Karpas-422 (cell line): ENCODE measurements around the gene TMEM184A. TPM values are rescaled to one million over a fixed set of nuclear protein-coding genes. Genes with fewer than 3 reads are reported as not detected.

ENCODE experiments used
- DNase-seq: peaks from one replicate; pipeline ENCODE4 v3.0.0-alpha.2; 2015
- H2AFZ ChIP-seq: fragments of 200-600 bp; sonication (generic); 2 replicates; pipeline ENCODE4 v1.6.1; 2014; ENCODE audit warnings: antibody characterized with exemption, low read length, mixed read lengths
- H3K27ac ChIP-seq: fragments of 200-600 bp; sonication (generic); 2 replicates; pipeline ENCODE4 v1.5.1; 2014; ENCODE audit warnings: mild to moderate bottlenecking, low read length, moderate library complexity
- H3K27me3 ChIP-seq: fragments of 200-600 bp; sonication (generic); 2 replicates; pipeline ENCODE4 v1.6.1; 2014; ENCODE audit warnings: low read length, mixed read lengths
- H3K36me3 ChIP-seq: fragments of 200-600 bp; sonication (generic); 2 replicates; pipeline ENCODE4 v1.6.1; 2014; ENCODE audit warnings: low read length, mixed read lengths; ENCODE audit not compliant: insufficient read depth
- H3K4me1 ChIP-seq: fragments of 200-600 bp; sonication (generic); 2 replicates; pipeline ENCODE4 v1.6.1; 2014; ENCODE audit warnings: mild to moderate bottlenecking, low read length, mixed read lengths
- H3K4me2 ChIP-seq: fragments of 200-600 bp; sonication (generic); 2 replicates; pipeline ENCODE4 v1.6.1; 2014; ENCODE audit warnings: low read length, low read depth, mild to moderate bottlenecking; ENCODE audit not compliant: poor library complexity, severe bottlenecking
- H3K4me3 ChIP-seq: fragments of 200-600 bp; sonication (generic); 2 replicates; pipeline ENCODE4 v1.5.1; 2014; ENCODE audit warnings: mild to moderate bottlenecking, antibody characterized with exemption, low read length, mixed read lengths
- H3K79me2 ChIP-seq: fragments of 200-600 bp; sonication (generic); 2 replicates; pipeline ENCODE4 v1.6.1; 2014; ENCODE audit warnings: mild to moderate bottlenecking, low read length, mixed read lengths
- H3K9ac ChIP-seq: fragments of 200-600 bp; sonication (generic); 2 replicates; pipeline ENCODE4 v1.6.0; 2014; ENCODE audit warnings: low read length
- H3K9me2 ChIP-seq: fragments of 200-600 bp; sonication (generic), shearing (Covaris generic); replicated peaks from 2 replicates; pipeline ENCODE4 v1.6.0; 2014; ENCODE audit warnings: mild to moderate bottlenecking, low read length, moderate library complexity; ENCODE audit not compliant: insufficient read depth
- H3K9me3 ChIP-seq: fragments of 300-700, 200-600 bp; sonication (generic); 2 replicates; pipeline ENCODE4 v1.6.1; 2014; ENCODE audit warnings: low read length, mixed read lengths
- H4K20me1 ChIP-seq: fragments of 200-600 bp; sonication (generic); 2 replicates; pipeline ENCODE4 v1.6.1; 2014; ENCODE audit warnings: mild to moderate bottlenecking, antibody characterized with exemption, low read length, low read depth; ENCODE audit not compliant: insufficient read depth
- total RNA-seq: library from RNA; depleted of rRNA; stranded (reverse); fragments of >200 nt; shearing (Covaris generic); gene quantifications from 2 replicates; pipeline ENCODE4 v1.2.3, GENCODE V29; 2014; ENCODE audit warnings: low replicate concordance; rRNA removed

The TMEM184A gene
- not detected in 2 replicates for total RNA-seq

DNA sequence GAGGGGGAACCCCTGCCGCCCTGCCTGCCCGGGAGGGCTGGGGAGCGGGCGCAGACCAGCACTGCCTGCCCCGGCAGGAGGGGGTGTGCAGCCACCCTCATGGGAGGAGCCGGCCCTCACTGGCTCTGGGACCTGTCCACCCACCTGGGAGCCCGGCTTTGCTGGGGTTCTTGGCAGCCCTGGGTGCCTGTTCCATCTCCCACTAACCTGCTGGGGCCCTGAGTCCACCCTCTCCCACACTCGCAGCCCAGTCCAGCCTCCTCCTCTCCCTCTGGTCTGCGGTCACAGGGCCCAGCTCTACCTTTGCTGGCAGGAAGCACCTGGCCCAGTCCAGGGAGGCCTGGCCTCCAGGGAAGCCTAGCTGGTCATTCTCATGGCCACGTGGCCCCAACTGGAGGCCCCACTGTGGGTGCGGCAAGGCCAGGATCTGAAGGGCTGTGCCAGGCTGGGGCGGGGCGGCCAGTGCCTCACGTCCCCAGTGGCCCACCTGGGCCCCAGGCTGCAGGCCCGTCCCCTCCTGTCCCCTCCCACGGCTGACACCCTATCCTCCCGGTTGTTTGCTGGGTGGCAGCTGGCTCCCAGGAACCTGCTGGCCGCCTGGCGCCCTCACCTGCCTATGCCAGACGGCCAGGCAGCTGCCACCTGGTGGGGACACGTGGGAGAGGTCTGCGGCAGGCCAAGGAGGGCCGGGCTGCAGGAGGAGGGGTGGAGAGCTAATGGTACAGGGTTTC lies at the start of gene TMEM184A:
TMEM184A (minus strand) TSS at position 393 of the 731 bp plus-strand sequence. CDS start 721 bp downstream, outside the sequence.
- no peak within 1 kb of the TSS for H3K4me2 ChIP-seq
- no peak within 1 kb of the TSS for H2AFZ ChIP-seq
- no peak within 1 kb of the TSS for H3K9ac ChIP-seq
- no peaks in the 10 kb centered on the region for H3K9me3 ChIP-seq
- H3K4me3 ChIP-seq: no peak within 1 kb of the TSS
- H4K20me1 ChIP-seq: no peaks in the 10 kb centered on the region
- H3K36me3 ChIP-seq: no peaks in the 10 kb centered on the region
- no peaks in the 10 kb centered on the region for H3K4me1 ChIP-seq
- H3K27me3 ChIP-seq: no peaks in the 10 kb centered on the region
- H3K9me2 ChIP-seq: no peaks in the 10 kb centered on the region
- H3K27ac ChIP-seq: no peak within 1 kb of the TSS
- H3K79me2 ChIP-seq: no peaks in the 10 kb centered on the region
- peak; percentile 77 for DNase-seq

DNA sequence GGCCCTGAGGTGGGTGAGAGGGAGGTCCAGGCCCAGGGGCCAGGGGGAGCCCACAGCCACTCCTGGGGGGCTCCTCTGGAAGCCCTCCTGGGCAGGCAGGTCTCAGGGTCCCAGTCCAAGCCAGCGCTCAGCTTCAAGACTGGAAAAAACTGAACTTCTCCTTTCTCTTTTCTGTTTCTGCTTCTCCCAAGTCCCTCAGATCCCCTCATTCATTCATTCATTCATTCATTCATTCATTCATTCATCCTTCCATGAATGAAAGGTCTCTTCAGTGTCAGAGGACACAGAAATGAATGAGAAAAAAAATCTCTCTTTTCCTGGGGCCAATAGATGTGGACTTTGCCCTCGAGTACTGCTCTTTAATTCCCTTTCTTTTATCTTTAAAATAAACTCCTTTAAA lies 48.4 kb upstream of the TMEM184A start:
- Histone ChIP-seq H4K20me1 (no peaks in the 10 kb centered on the region), H3K79me2 (no peaks in the 10 kb centered on the region), H3K27ac (no peak overlapping the region), H3K4me1 (no peaks in the 10 kb centered on the region), H3K9me2 (no peaks in the 10 kb centered on the region), H3K4me3 (no peak overlapping the region), H3K27me3 (no peaks in the 10 kb centered on the region), H3K36me3 (no peaks in the 10 kb centered on the region), H2AFZ (no peak overlapping the region), H3K9ac (no peak overlapping the region), H3K9me3 (no peaks in the 10 kb centered on the region), H3K4me2 (no peak overlapping the region)
- DNase-seq: no peak

DNA sequence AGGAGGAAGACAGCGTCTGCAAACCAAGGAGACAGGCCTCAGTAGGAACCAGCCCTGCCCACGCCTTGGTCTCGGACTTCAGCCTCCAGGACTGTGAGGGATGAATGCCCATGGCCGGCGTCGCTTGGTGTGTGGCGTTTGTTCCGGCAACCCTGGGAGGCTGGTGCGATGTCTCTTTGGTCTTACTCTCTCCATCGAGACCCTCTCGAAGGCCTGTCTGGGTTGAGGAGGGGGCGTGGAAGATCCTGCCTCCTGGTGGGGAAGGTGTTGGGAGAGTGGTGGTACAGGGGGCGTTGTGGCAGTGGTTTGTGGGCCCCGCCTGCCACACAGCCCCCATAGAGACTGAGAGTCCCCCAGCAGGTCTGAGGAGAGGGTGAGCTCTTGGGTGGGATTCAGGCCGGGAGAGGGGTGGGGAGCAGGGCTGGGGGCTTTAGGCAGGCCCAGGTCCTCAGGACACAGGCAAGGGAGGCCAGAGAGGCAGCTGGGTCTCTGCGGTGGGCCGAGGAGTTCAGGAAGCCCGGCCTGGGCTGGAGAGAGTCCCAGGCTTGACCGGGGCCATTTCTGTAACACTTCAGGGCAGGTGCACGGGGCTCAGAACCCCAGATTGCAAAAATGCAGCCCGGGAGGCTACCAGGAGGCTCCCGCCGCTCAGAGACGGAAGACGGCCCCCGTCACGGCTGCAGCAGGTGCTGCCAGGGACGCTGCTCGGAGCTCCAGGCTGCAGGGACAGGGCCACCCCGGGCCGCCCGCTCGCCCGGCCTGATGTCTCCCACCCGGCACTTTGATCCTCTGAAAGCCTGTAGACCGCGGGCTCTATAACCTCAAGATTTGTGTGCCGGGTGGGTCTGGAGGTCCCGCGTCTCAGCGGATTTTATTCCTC lies 47.6 kb upstream of the TMEM184A start:
- H3K9ac ChIP-seq: no peak overlapping the region

DNA sequence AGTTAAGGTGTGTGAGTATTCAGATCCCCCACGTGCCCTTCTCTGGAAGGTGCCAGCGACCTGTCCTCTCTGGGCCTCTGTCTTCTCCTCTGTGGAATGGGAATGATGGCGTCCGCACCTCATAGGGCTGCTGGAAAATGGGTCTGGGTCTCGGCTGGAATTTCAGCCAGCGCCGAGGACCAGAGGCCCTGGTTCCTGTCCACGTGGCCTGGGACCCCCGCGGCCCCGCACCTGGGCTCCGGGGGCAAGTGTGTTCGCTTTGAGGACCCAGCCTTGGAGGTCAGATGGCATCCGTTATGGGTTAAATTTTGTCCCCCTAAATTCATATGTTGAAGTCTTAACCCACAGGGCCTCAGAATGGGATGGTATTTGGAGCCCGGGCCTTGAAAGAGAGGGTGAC lies 46.4 kb upstream of the TMEM184A start:
- H3K36me3 ChIP-seq: no peaks in the 10 kb centered on the region
- DNase-seq: no peak
- no peak overlapping the region for H3K4me2 ChIP-seq
- no peak overlapping the region for H3K9ac ChIP-seq
- H3K79me2 ChIP-seq: no peaks in the 10 kb centered on the region
- H3K4me1 ChIP-seq: no peaks in the 10 kb centered on the region
- no peaks in the 10 kb centered on the region for H4K20me1 ChIP-seq
- no peak overlapping the region for H3K27ac ChIP-seq
- no peaks in the 10 kb centered on the region for H3K9me2 ChIP-seq
- no peaks in the 10 kb centered on the region for H3K27me3 ChIP-seq
- H3K4me3 ChIP-seq: no peak overlapping the region
- no peaks in the 10 kb centered on the region for H3K9me3 ChIP-seq
- no peak overlapping the region for H2AFZ ChIP-seq

More for the DNA sequence above, 47.6 kb upstream of the TMEM184A start:
- Histone ChIP-seq H3K79me2 (no peaks in the 10 kb centered on the region), H3K4me2 (no peak overlapping the region), H3K9me3 (no peaks in the 10 kb centered on the region), H3K4me1 (no peaks in the 10 kb centered on the region), H3K36me3 (no peaks in the 10 kb centered on the region), H4K20me1 (no peaks in the 10 kb centered on the region), H2AFZ (no peak overlapping the region), H3K27ac (no peak overlapping the region), H3K9me2 (no peaks in the 10 kb centered on the region), H3K4me3 (no peak overlapping the region), H3K27me3 (no peaks in the 10 kb centered on the region)
- no peak for DNase-seq

DNA sequence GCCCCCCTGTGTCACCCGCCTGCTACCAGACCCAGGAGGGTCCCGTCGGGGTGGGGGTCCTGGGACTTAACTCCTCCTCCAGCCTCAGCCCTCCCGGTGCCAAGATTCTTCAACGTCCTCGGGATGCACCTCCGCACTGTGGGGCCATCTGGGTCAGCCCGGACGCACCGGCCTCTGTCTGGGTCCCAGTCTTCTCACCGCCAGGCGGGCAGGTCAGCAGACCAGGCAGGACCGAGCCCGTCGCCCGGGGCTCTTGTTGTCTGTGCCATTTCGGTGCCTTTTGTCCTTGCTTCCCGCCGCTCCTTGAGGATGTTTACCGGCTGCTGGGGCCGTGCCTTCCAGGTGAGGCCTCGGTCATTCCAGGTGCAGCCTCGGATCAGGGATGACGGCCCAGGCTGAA lies 46.0 kb upstream of the TMEM184A start:
- H2AFZ ChIP-seq: no peak overlapping the region
- H4K20me1 ChIP-seq: no peaks in the 10 kb centered on the region
- no peak overlapping the region for H3K27ac ChIP-seq
- H3K4me1 ChIP-seq: no peaks in the 10 kb centered on the region
- H3K9me3 ChIP-seq: no peaks in the 10 kb centered on the region
- no peak overlapping the region for H3K4me2 ChIP-seq
- no peak for DNase-seq
- no peaks in the 10 kb centered on the region for H3K79me2 ChIP-seq
- H3K36me3 ChIP-seq: no peaks in the 10 kb centered on the region
- H3K9me2 ChIP-seq: no peaks in the 10 kb centered on the region
- no peak overlapping the region for H3K9ac ChIP-seq
- no peak overlapping the region for H3K4me3 ChIP-seq
- no peaks in the 10 kb centered on the region for H3K27me3 ChIP-seq

DNA sequence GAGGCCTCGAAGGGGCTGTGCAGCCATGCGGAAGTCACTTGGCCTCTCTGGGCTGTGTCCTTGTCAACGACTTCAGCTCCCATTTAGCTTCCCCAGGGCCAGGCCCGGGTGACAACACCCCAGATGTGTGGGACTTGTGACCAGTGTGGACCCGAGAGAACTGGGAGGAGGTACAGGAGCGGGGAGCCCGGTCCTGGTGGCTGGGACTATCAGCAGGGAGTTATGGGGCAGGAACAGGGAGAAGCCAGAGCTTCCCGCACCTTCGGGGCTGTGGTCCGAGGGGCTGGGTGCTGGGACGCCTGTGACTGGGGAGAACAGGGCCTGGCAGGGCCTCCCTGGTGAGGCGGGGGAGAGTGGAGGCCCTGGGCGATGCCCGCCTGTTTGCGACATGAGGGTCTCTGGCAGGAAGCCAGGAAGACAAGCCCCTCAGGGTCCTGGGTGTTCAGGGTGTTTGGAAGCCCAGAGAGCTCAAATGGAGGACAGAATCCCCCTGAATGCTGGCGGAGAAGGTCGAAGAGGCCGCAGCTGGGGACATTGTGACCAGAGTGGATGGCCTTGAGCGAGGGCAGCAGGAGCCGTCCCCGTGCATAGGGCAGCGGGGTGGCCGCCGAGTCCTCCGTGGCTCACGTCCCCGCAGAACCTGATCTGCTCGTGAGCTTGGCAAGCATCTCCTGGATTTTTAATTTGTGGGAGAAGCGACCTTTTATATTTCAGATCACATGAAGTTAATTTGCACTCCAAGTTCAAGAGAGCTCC lies 43.8 kb upstream of the TMEM184A start:
- Histone ChIP-seq H3K9me2 (no peaks in the 10 kb centered on the region), H3K27ac (no peak overlapping the region), H3K79me2 (no peaks in the 10 kb centered on the region), H2AFZ (no peak overlapping the region), H3K4me3 (no peak overlapping the region), H3K9me3 (no peaks in the 10 kb centered on the region), H3K4me1 (no peaks in the 10 kb centered on the region), H3K9ac (no peak overlapping the region), H3K27me3 (no peaks in the 10 kb centered on the region), H3K36me3 (no peaks in the 10 kb centered on the region), H4K20me1 (no peaks in the 10 kb centered on the region), H3K4me2 (no peak overlapping the region)
- no peak for DNase-seq

DNA sequence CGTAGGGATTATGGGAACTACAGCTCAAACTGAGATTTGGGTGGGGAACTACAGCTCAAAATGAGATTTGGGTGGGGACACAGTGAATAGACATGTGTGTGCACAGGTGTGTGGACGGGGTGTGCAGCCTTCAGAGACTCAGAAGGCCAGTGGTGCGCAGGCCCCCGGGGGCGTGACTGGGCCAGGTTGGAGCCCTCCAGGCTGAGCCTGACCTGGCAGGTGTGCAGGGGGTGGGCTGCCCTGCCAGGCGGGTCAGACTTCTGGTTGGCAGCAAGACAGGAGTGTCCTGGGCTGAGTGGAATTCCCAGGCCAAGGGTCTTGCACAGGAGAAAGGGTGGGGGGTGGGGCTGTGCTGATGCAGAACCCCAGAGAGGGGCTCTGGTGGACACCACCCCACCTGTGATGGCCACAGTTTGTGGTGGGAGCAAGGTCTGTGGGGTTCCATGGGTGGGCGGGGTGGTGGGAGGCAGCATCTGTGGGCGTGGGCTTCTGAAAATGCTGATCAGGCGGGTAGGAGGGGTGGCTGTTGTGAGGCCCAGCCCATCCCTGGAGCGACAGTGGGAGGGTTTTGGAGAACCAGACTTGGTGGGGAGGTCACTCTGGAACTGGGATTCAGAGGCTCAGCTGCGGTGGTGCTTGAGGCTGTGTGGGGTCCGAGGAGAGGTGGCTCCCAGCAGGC lies 43.1 kb upstream of the TMEM184A start:
- no peaks in the 10 kb centered on the region for H3K9me3 ChIP-seq
- H3K27ac ChIP-seq: no peak overlapping the region
- no peaks in the 10 kb centered on the region for H3K79me2 ChIP-seq
- H3K4me1 ChIP-seq: no peaks in the 10 kb centered on the region
- H3K4me3 ChIP-seq: no peak overlapping the region
- no peak overlapping the region for H3K4me2 ChIP-seq
- H3K27me3 ChIP-seq: no peaks in the 10 kb centered on the region
- H4K20me1 ChIP-seq: no peaks in the 10 kb centered on the region
- H3K36me3 ChIP-seq: no peaks in the 10 kb centered on the region
- H3K9ac ChIP-seq: no peak overlapping the region
- no peaks in the 10 kb centered on the region for H3K9me2 ChIP-seq
- no peak overlapping the region for H2AFZ ChIP-seq
- DNase-seq: no peak
